HAP-1 (cell line): ENCODE measurements around the gene TBC1D21.
"Not testable (repeated sequence)": the region's sequence is repeated elsewhere in the genome, so short reads cannot be mapped to it uniquely, and the experiment has no call there.

Experiments
- DNase-seq, 2 experiments: peaks; one replicate each; pipeline ENCODE4 v3.0.0-alpha.2; 2016 to 2020; ENCODE audit warnings: low spot score in 2 of 2
- H3K27me3 ChIP-seq: fragments of 250-450 bp; sonication (Bioruptor Pico); 2 replicates; pipeline ENCODE4 v1.5.1; 2020; ENCODE audit warnings: low read depth, mild to moderate bottlenecking, moderate library complexity
- H3K36me3 ChIP-seq: fragments of 250-450 bp; sonication (Bioruptor Pico); replicated peaks from 2 replicates; pipeline ENCODE4 v1.5.1; 2020; ENCODE audit warnings: mild to moderate bottlenecking
- H3K4me1 ChIP-seq: fragments of 250-450 bp; sonication (Bioruptor Pico); 2 replicates; pipeline ENCODE4 v1.5.1; 2020; ENCODE audit warnings: mild to moderate bottlenecking
- H3K4me3 ChIP-seq: fragments of 250-450 bp; sonication (Bioruptor Pico); 2 replicates; pipeline ENCODE4 v1.5.1; 2020; ENCODE audit warnings: mild to moderate bottlenecking, moderate library complexity
- H3K9me3 ChIP-seq: fragments of 250-450 bp; sonication (Bioruptor Pico); 2 replicates; pipeline ENCODE4 v1.5.1; 2020; ENCODE audit warnings: mild to moderate bottlenecking, moderate library complexity
- in situ Hi-C: fragments of 300-500 bp; cut with MboI; formaldehyde crosslinking; loops from 3 replicates; pipeline ENCODE4 v1.14.3; 2020; ENCODE audit warnings: low sequenced_read_pairs, inconsistent platforms, mixed read lengths

The TBC1D21 gene

GRCh38 chr15:73928971-73929627 is 55.7 kb downstream of the TBC1D21 start:
- Histone ChIP-seq H3K4me1 (peaks cover 13% of the 10 kb centered on the region), H3K36me3 (no peaks in the 10 kb centered on the region), H3K9me3 (no peaks in the 10 kb centered on the region), H3K27me3 (no peaks in the 10 kb centered on the region; the same call in 1 of the 2 replicates), H3K4me3 (no peak overlapping the region)
- no peak for DNase-seq
- in situ Hi-C loops = no loop called here

- DNase-seq = no peak
- in situ Hi-C loops = no loop called here
- Histone ChIP-seq H3K36me3 (no peaks in the 10 kb centered on the region), H3K4me1 (peaks cover 12% of the 10 kb centered on the region), H3K27me3 (peaks cover 2% of the 10 kb centered on the region; the same call in 1 of the 2 replicates), H3K9me3 (no peaks in the 10 kb centered on the region), H3K4me3 (no peak overlapping the region)
Observed at GRCh38 chr15:73930371-73930770, 57.0 kb downstream of the TBC1D21 start.

GRCh38 chr15:73930790-73931281 is 57.5 kb downstream of the TBC1D21 start:
- DNase-seq = no peak
- Histone ChIP-seq H3K36me3 (no peaks in the 10 kb centered on the region), H3K4me1 (peaks cover 12% of the 10 kb centered on the region), H3K9me3 (no peaks in the 10 kb centered on the region), H3K4me3 (no peak overlapping the region), H3K27me3 (peaks cover 2% of the 10 kb centered on the region; the same call in 1 of the 2 replicates)
- in situ Hi-C loops = no loop called here

GRCh38 chr15:73931441-73931840 is 58.1 kb downstream of the TBC1D21 start:
- Histone ChIP-seq H3K4me3 (no peak overlapping the region), H3K27me3 (peaks cover 2% of the 10 kb centered on the region; the same call in 1 of the 2 replicates), H3K4me1 (peaks cover 9% of the 10 kb centered on the region), H3K9me3 (no peaks in the 10 kb centered on the region), H3K36me3 (no peaks in the 10 kb centered on the region)
- in situ Hi-C loops = no loop called here
- no peak for DNase-seq

- no peaks in the 10 kb centered on the region for H3K9me3 ChIP-seq
- no peaks in the 10 kb centered on the region for H3K36me3 ChIP-seq
- peaks cover 5% of the 10 kb centered on the region for H3K4me1 ChIP-seq
- no peak overlapping the region for H3K4me3 ChIP-seq
- H3K27me3 ChIP-seq = peaks cover 2% of the 10 kb centered on the region; the same call in 1 of the 2 replicates
- DNase-seq = no peak
- in situ Hi-C loops = no loop called here
Observed at GRCh38 chr15:73932381-73933191, 59.2 kb downstream of the TBC1D21 start.

- H3K27me3 ChIP-seq = peaks cover 2% of the 10 kb centered on the region; the same call in 1 of the 2 replicates
- H3K4me1 ChIP-seq = peaks cover 3% of the 10 kb centered on the region
- in situ Hi-C loops = no loop called here
- no peak for DNase-seq
- H3K4me3 ChIP-seq = no peak overlapping the region
- H3K36me3 ChIP-seq = no peaks in the 10 kb centered on the region
- H3K9me3 ChIP-seq = no peaks in the 10 kb centered on the region
Observed at GRCh38 chr15:73934281-73934680, 60.9 kb downstream of the TBC1D21 start.

- DNase-seq = no peak
- in situ Hi-C loops = no loop called here
- peaks cover 2% of the 10 kb centered on the region; the same call in 1 of the 2 replicates for H3K27me3 ChIP-seq
- no peaks in the 10 kb centered on the region for H3K36me3 ChIP-seq
- no peaks in the 10 kb centered on the region for H3K9me3 ChIP-seq
- peaks cover 3% of the 10 kb centered on the region for H3K4me1 ChIP-seq
- H3K4me3 ChIP-seq = no peak overlapping the region
Observed at GRCh38 chr15:73935547-73935946, 62.2 kb downstream of the TBC1D21 start.

GRCh38 chr15:73936181-73936580 is 62.8 kb downstream of the TBC1D21 start:
- in situ Hi-C loops = no loop called here
- no peaks in the 10 kb centered on the region for H3K36me3 ChIP-seq
- H3K4me1 ChIP-seq = peaks cover 3% of the 10 kb centered on the region
- peaks cover 2% of the 10 kb centered on the region; the same call in 1 of the 2 replicates for H3K27me3 ChIP-seq
- no peaks in the 10 kb centered on the region for H3K9me3 ChIP-seq
- no peak for DNase-seq
- H3K4me3 ChIP-seq = no peak overlapping the region

GRCh38 chr15:73936588-73937290 is 63.4 kb downstream of the TBC1D21 start:
- Histone ChIP-seq H3K36me3 (no peaks in the 10 kb centered on the region), H3K4me3 (no peak overlapping the region), H3K4me1 (peaks cover 3% of the 10 kb centered on the region), H3K27me3 (peaks cover 2% of the 10 kb centered on the region; the same call in 1 of the 2 replicates), H3K9me3 (no peaks in the 10 kb centered on the region)
- in situ Hi-C loops = no loop called here
- DNase-seq = no peak

GRCh38 chr15:73937296-73937695 is 63.9 kb downstream of the TBC1D21 start:
- H3K4me1 ChIP-seq = peaks cover 3% of the 10 kb centered on the region

GRCh38 chr15:73937726-73938125 is 64.4 kb downstream of the TBC1D21 start:
- Histone ChIP-seq H3K4me3 (no peak overlapping the region), H3K27me3 (peaks cover 2% of the 10 kb centered on the region; the same call in 1 of the 2 replicates), H3K36me3 (no peaks in the 10 kb centered on the region), H3K4me1 (peaks cover 3% of the 10 kb centered on the region), H3K9me3 (no peaks in the 10 kb centered on the region)
- in situ Hi-C loops = no loop called here
- DNase-seq = no peak

More at GRCh38 chr15:73937296-73937695, 63.9 kb downstream of the TBC1D21 start:
- Histone ChIP-seq H3K4me3 (no peak overlapping the region), H3K36me3 (no peaks in the 10 kb centered on the region), H3K9me3 (no peaks in the 10 kb centered on the region), H3K27me3 (peaks cover 2% of the 10 kb centered on the region; the same call in 1 of the 2 replicates)
- no peak for DNase-seq
- in situ Hi-C loops = no loop called here

- DNase-seq, H3K36me3 ChIP-seq, H3K4me1 ChIP-seq, H3K9me3 ChIP-seq, H3K27me3 ChIP-seq, H3K4me3 ChIP-seq, in situ Hi-C loops: not testable (repeated sequence)
Observed at GRCh38 chr15:73938516-73938915, 65.2 kb downstream of the TBC1D21 start.
